Activated CD8-positive, alpha-beta T cell treated with anti-CD3 and anti-CD28 coated beads for 36 hours (primary cell): ENCODE results near the gene EPS8L2. TPM values are rescaled to one million over a fixed set of nuclear protein-coding genes. Genes with fewer than 3 reads are reported as not detected.
A peak's percentile ranks its signal among the peaks of the same experiment; 100 is the strongest.

Experiments used
- ATAC-seq: fragments of 200-7000 bp; cut with Tn5 transposase; one replicate; pipeline ENCODE4 v1.10.0; 2021; ENCODE audit warnings: mild to moderate bottlenecking, moderate library complexity
- CTCF ChIA-PET: fragments of 350-600 bp; sonication (Branson Sonifier 250); formaldehyde crosslinking; loops from one replicate; lab custom pipeline; 2021; ENCODE audit warnings: antibody characterized with exemption; lab: Charles Lee
- POLR2A ChIA-PET: fragments of 350-600 bp; sonication (Branson Sonifier 250); formaldehyde crosslinking; loops from one replicate; lab custom pipeline; 2021; ENCODE audit warnings: antibody characterized with exemption; lab: Charles Lee
- DNase-seq: peaks from one replicate; pipeline ENCODE4 v3.0.0-alpha.2; 2020
- H3K27ac Mint-ChIP-seq: one replicate; pipeline ENCODE4 v1.8.0; 2021; ENCODE audit warnings: mild to moderate bottlenecking, mixed read lengths
- H3K27me3 Mint-ChIP-seq: one replicate; pipeline ENCODE4 v1.8.0; 2021; ENCODE audit warnings: mixed read lengths
- H3K36me3 Mint-ChIP-seq: one replicate; pipeline ENCODE4 v1.8.0; 2021; ENCODE audit warnings: low read depth, mixed read lengths
- H3K4me1 Mint-ChIP-seq: one replicate; pipeline ENCODE4 v1.8.0; 2021; ENCODE audit warnings: low read depth, mixed read lengths
- H3K4me3 Mint-ChIP-seq: one replicate; pipeline ENCODE4 v1.8.0; 2021; ENCODE audit warnings: mild to moderate bottlenecking, moderate library complexity, mixed read lengths
- H3K9me3 Mint-ChIP-seq: one replicate; pipeline ENCODE4 v1.8.0; 2021; ENCODE audit warnings: mixed read lengths
- intact Hi-C: fragments of 100-400 bp; cut with micrococcal nuclease; formaldehyde crosslinking; loops from one replicate; pipeline ENCODE4 v1.10.0; 2022
- total RNA-seq, 2 experiments: library from RNA; stranded (reverse); gene quantifications; one replicate each; pipeline ENCODE4 v1.2.3, GENCODE V29; 2021
- TF ChIP-seq, protein P1 (sequence below): fragments of 200-600 bp; IDR thresholded peaks from one replicate; pipeline ENCODE4 v1.8.0; 2022; ENCODE audit warnings: antibody characterized with exemption, mild to moderate bottlenecking

The EPS8L2 gene
- total RNA-seq, 2 experiments from 2014 or later = 15.0 to 16.7 TPM

GRCh38 chr11:694563-695287, 11.3 kb upstream of the EPS8L2 start, which contains the start of gene DEAF1:
Gene DEAF1 (minus strand): TSS chr11:695222. CDS start chr11:695047, 175 bp downstream.
- ATAC-seq (peak; percentile 85), DNase-seq (peak; percentile 99)
- Mint-ChIP-seq H3K4me3 (peak within 1 kb of the TSS; percentile 88), H3K27ac (peak within 1 kb of the TSS; percentile 94), H3K36me3 (peaks cover 20% of the 10 kb centered on the region), H3K4me1 (peaks cover 53% of the 10 kb centered on the region), H3K9me3 (no peaks in the 10 kb centered on the region), H3K27me3 (no peaks in the 10 kb centered on the region)
- TF ChIP-seq, protein P1, sequence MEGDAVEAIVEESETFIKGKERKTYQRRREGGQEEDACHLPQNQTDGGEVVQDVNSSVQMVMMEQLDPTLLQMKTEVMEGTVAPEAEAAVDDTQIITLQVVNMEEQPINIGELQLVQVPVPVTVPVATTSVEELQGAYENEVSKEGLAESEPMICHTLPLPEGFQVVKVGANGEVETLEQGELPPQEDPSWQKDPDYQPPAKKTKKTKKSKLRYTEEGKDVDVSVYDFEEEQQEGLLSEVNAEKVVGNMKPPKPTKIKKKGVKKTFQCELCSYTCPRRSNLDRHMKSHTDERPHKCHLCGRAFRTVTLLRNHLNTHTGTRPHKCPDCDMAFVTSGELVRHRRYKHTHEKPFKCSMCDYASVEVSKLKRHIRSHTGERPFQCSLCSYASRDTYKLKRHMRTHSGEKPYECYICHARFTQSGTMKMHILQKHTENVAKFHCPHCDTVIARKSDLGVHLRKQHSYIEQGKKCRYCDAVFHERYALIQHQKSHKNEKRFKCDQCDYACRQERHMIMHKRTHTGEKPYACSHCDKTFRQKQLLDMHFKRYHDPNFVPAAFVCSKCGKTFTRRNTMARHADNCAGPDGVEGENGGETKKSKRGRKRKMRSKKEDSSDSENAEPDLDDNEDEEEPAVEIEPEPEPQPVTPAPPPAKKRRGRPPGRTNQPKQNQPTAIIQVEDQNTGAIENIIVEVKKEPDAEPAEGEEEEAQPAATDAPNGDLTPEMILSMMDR = no peak
- ChIA-PET CTCF (interaction anchor here (1.3 to 4.4 kb wide), 3 partner anchors 28 to 89 kb away, joined by 4 to 35 read pairs (median 33); no protein-coding TSS in a partner anchor), POLR2A (interaction anchor here (1.0 to 4.1 kb wide), 7 partner anchors 9 to 488 kb away, joined by 3 to 20 read pairs (median 4); partner anchors contain the start of genes BET1L and RIC8A)
- intact Hi-C loops = no loop called here

DNA sequence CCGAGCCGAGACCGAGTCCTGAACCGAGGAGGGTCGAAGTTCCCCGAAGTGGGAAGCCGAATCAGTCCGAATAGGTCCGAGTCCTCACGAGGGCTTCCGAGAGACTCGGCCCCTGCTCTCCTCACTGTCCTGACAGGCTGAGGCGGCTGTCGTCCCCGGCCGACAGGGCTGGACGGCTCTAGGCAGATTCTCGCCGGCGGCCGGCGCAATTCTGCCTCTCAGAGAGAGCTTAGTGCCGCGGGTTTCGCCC, 10.8 kb upstream of the EPS8L2 start:
- peak overlapping the region; percentile 88 for H3K4me3 Mint-ChIP-seq
- H3K4me1 Mint-ChIP-seq = peaks cover 51% of the 10 kb centered on the region
- no peaks in the 10 kb centered on the region for H3K27me3 Mint-ChIP-seq
- TF ChIP-seq, protein P1 = no peak
- POLR2A ChIA-PET = interaction anchor here (0.9 to 4.1 kb wide), 10 partner anchors 8 to 488 kb away, joined by 3 to 20 read pairs (median 4); partner anchors contain the start of genes BET1L, PHRF1 and RIC8A
- intact Hi-C loops = no loop called here
- H3K9me3 Mint-ChIP-seq = no peaks in the 10 kb centered on the region
- DNase-seq (no peak), ATAC-seq (no peak)
- peak overlapping the region; percentile 94 for H3K27ac Mint-ChIP-seq
- CTCF ChIA-PET = interaction anchor here (0.9 to 4.4 kb wide), 6 partner anchors 27 to 159 kb away, joined by 3 to 35 read pairs (median 4); no protein-coding TSS in a partner anchor
- peaks cover 18% of the 10 kb centered on the region for H3K36me3 Mint-ChIP-seq

- intact Hi-C loops = no loop called here
- Mint-ChIP-seq H3K9me3 (no peaks in the 10 kb centered on the region), H3K27me3 (no peaks in the 10 kb centered on the region), H3K4me1 (peaks cover 48% of the 10 kb centered on the region), H3K27ac (peak within 1 kb of the TSS; percentile 94), H3K4me3 (peak within 1 kb of the TSS; percentile 88), H3K36me3 (peaks cover 18% of the 10 kb centered on the region)
- ChIA-PET CTCF (interaction anchor here (0.9 to 4.4 kb wide), 8 partner anchors 14 to 160 kb away, joined by 3 to 35 read pairs (median 4); no protein-coding TSS in a partner anchor), POLR2A (interaction anchor here (0.6 to 4.1 kb wide), 15 partner anchors 8 to 489 kb away, joined by 3 to 20 read pairs (median 3); partner anchors contain the start of genes BET1L, PHRF1 and RIC8A)
- ATAC-seq (peak; percentile 79), DNase-seq (peak; percentile 99)
- TF ChIP-seq, protein P1 = no peak
These were observed 10.3 kb upstream of the EPS8L2 start, which contains the start of gene TMEM80 for GRCh38 chr11:695538-696248. Gene TMEM80 (plus strand): TSS chr11:695816. CDS start chr11:695828, 12 bp downstream.

GRCh38 chr11:696955-697491, 9.0 kb upstream of the EPS8L2 start:
- no peaks in the 10 kb centered on the region for H3K27me3 Mint-ChIP-seq
- no peak for ATAC-seq
- H3K9me3 Mint-ChIP-seq = no peaks in the 10 kb centered on the region
- peak overlapping the region; percentile 17 for H3K27ac Mint-ChIP-seq
- ChIA-PET POLR2A (interaction anchor here (0.6 to 1.5 kb wide), 7 partner anchors 25 to 158 kb away, joined by 3 to 5 read pairs (median 4); no protein-coding TSS in a partner anchor), CTCF (interaction anchor here (0.8 to 4.4 kb wide), 8 partner anchors 8 to 161 kb away, joined by 3 to 35 read pairs (median 4); no protein-coding TSS in a partner anchor)
- H3K4me1 Mint-ChIP-seq = peaks cover 35% of the 10 kb centered on the region
- H3K36me3 Mint-ChIP-seq = peaks cover 12% of the 10 kb centered on the region
- peak overlapping the region; percentile 88 for H3K4me3 Mint-ChIP-seq
- no peak for DNase-seq
- intact Hi-C loops = no loop called here
- TF ChIP-seq, protein P1 = no peak
